Heart left ventricle (tissue), 16 donors: Measurements from ENCODE around the gene ST7. TPM values are rescaled to one million over a fixed set of nuclear protein-coding genes. Genes with fewer than 3 reads are reported as not detected.

Source experiments
- ATAC-seq, 4 donors: fragments of 200-7000 bp; cut with Tn5 transposase; one replicate each; pipeline ENCODE4 v1.9.1; 2020 to 2022; ENCODE audit warnings: moderate library complexity in 4 of 4, mild to moderate bottlenecking in 3 of 4, moderate number of reproducible peaks in 1 of 4
- DNase-seq, 5 donors: peaks; one replicate each; pipeline ENCODE4 v3.0.0-alpha.2; 2020
- H3K27ac ChIP-seq, 12 donors: fragments of 200-600 bp; sonication (generic) in 4 of 12; one replicate each; pipeline versions ENCODE4 v1.5.0 to v1.8.0; 2016 to 2022; ENCODE audit warnings: mild to moderate bottlenecking in 2 of 12
- H3K27me3 ChIP-seq, 9 donors: fragments of 200-600 bp; sonication (generic) in 2 of 9; one replicate each; pipeline versions ENCODE4 v1.5.1 to v1.8.0; 2016 to 2022; ENCODE audit warnings: mild to moderate bottlenecking in 3 of 9
- H3K36me3 ChIP-seq, 9 donors: fragments of 200-600 bp; sonication (generic) in 2 of 9; one replicate each; pipeline versions ENCODE4 v1.5.0 to v1.8.0; 2018 to 2022; ENCODE audit warnings: mild to moderate bottlenecking in 2 of 9
- H3K4me1 ChIP-seq, 12 donors: fragments of 200-600 bp; sonication (generic) in 4 of 12; one replicate each; pipeline versions ENCODE4 v1.5.0 to v1.8.0; 2016 to 2022; ENCODE audit warnings: mild to moderate bottlenecking in 3 of 12
- H3K4me3 ChIP-seq, 12 donors: fragments of 200-600 bp; sonication (generic) in 4 of 12; one replicate each; pipeline versions ENCODE4 v1.5.0 to v1.8.0; 2017 to 2022; ENCODE audit warnings: mild to moderate bottlenecking in 9 of 12, moderate library complexity in 4 of 12
- H3K9me3 ChIP-seq, 12 donors: fragments of 200-600 bp; sonication (generic) in 4 of 12; one replicate each; pipeline versions ENCODE4 v1.5.0 to v1.8.0; 2016 to 2022; ENCODE audit warnings: mild to moderate bottlenecking in 1 of 12
- CTCF ChIP-seq, 12 donors: fragments of 200-600 bp; sonication (generic) in 4 of 12; IDR thresholded peaks; one replicate each; pipeline versions ENCODE4 v1.5.0 to v1.8.0; 2018 to 2022; ENCODE audit warnings: antibody characterized with exemption in 12 of 12, mild to moderate bottlenecking in 5 of 12
- POLR2A ChIP-seq, 2 donors: fragments of 450-650 bp; IDR thresholded peaks; one replicate each; pipeline ENCODE4 v1.6.1; 2017; ENCODE audit warnings: antibody characterized with exemption in 2 of 2, mild to moderate bottlenecking in 2 of 2, moderate library complexity in 2 of 2
- WGBS, 4 donors: extraction: QIAGEN DNeasy Blood & Tissue Kit in 2 of 4; methylation state at CpG; one replicate each; pipeline versions ENCODE4 v1.1.5 to v1.1.7; 2013 to 2018; 5-methylcytosine and 5-hydroxymethylcytosine counted together
- intact Hi-C, 10 donors: fragments of 100-400 bp; cut with DNase I; formaldehyde crosslinking; loops; one replicate each; pipeline versions ENCODE4 v1.11.1 to v1.14.2; 2022
- polyA plus RNA-seq, 2 donors: library from polyadenylated mRNA; stranded (reverse); fragments of 200-250 nt; gene quantifications; one replicate each; pipeline ENCODE4 v1.2.3, GENCODE V29; 2013
- total RNA-seq, 9 donors: library from RNA; depleted of rRNA in 2 of 9; stranded (reverse); fragments of >200 nt in 2 of 9; fragmentation: NEBNext Ultra II Directional in 3 of 9; extraction: Animal tissue kit (Norgen Biotek cat#: 25700) in 3 of 9; gene quantifications; one replicate each; pipeline versions ENCODE4 v1.1.0 to v1.2.4, GENCODE V29; 2016 to 2023
- donor health status: ischemic (EF 13 %, LVEDD 7.1; RV severe dilation, severe dysfunction).
- donor health status: healthy with polysubstance abuse.
- donor health status: DM: no; HTN: yes; CAD: no.
- donor health status: DM: no; HTN: no; CAD: no.
- donor health status: ischemic (EF 25% LVEDD 6.9; RV normal size, moderate dysfunction).
- donor health status: ischemic (EF 25% LVEDD 5.7; RV mildly dilated, moderate dysfunction).
- donor health status: healthy.
- donor health status: DM: yes; HTN: yes; CAD: no.
- donor health status: ischemic (EF 35%, LVEDD 5.7; RV mildly dilated, moderate dysfunction).
- donor health status: nonischemic (EF 11% LVEDD 7.7; RV severe dilation, severe dysfunction).
- donor health status: DM: yes; HTN: yes; CAD: no.
- donor health status: PGD.
- donor health status: ischemic (EF 29% LVEDD 5.4; RV normal size, mild dysfunction).
- donor health status: nonischemic (EF 23%, LVEDD 6.1; RV moderate dilation, normal function).

The ST7 gene
- total and polyA plus RNA-seq, 11 donors = 16.0 to 41.3 (median 25.5) TPM

GRCh38 chr7:117110480-117111315 is 157.4 kb downstream of the ST7 start:
- peak in 3 of 4 donors; percentile 32 to 42 (median 39) for ATAC-seq
- H3K27ac ChIP-seq = no peak overlapping the region
- H3K4me1 ChIP-seq = peaks cover 3 to 26% (median 14%) of the 10 kb centered on the region in 12 donors
- H3K36me3 ChIP-seq = no peaks in the 10 kb centered on the region
- no peak for DNase-seq
- no peak for TF ChIP-seq CTCF (IDR thresholded peaks at IDR 0.05)
- no peak for TF ChIP-seq POLR2A (IDR thresholded peaks at IDR 0.05)
- intact Hi-C loops = loop anchor here in 1 of 10 donors (5.0 kb wide), 1 partner anchor 103 kb away; no protein-coding TSS in a partner anchor
- no peaks in the 10 kb centered on the region for H3K27me3 ChIP-seq
- no peak overlapping the region for H3K4me3 ChIP-seq
- peaks cover 0 to 12% (median 0%) of the 10 kb centered on the region in 12 donors for H3K9me3 ChIP-seq
- WGBS, 4 donors = 29 to 37% (median 30%) methylated on average over 5 of the region's 5 CpGs

DNA sequence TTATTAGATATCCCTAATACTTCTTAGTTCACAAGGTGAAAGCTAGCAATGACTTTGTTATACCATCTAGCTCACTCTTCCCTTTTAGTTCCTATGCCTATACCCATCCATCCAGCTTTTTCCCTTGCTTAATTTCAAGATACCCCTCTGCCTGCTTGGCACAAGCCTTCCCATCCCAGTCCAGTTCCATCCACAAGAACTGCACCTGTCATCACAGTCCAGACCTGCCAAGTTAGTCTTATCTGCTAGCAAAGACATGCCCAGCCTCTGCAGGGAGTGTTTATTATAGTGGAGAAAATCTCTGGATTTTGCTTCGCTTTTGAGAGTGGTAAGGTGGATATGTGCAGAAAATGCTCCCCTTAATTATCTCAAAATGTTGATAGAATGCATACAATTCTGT is 158.2 kb downstream of the ST7 start:
- Histone ChIP-seq H3K4me3 (no peak overlapping the region), H3K27ac (no peak overlapping the region), H3K27me3 (no peaks in the 10 kb centered on the region), H3K4me1 (peaks cover 3 to 26% (median 14%) of the 10 kb centered on the region in 12 donors), H3K36me3 (no peaks in the 10 kb centered on the region), H3K9me3 (peaks cover 0 to 12% (median 0%) of the 10 kb centered on the region in 12 donors)
- DNase-seq (peak in 4 of 5 donors; percentile 18 to 56 (median 38)), ATAC-seq (peak; percentile 79 to 93 (median 89))
- no peak for TF ChIP-seq POLR2A (IDR thresholded peaks at IDR 0.05)
- no peak for TF ChIP-seq CTCF (IDR thresholded peaks at IDR 0.05)
- WGBS, 4 donors = 57 to 65% (median 59%) methylated on average over 1 of the region's 1 CpG
- intact Hi-C loops = loop anchor here in 1 of 10 donors (5.0 kb wide), 1 partner anchor 104 kb away; no protein-coding TSS in a partner anchor

- Histone ChIP-seq H3K27ac (no peak overlapping the region), H3K9me3 (peaks cover 0 to 12% (median 0%) of the 10 kb centered on the region in 12 donors), H3K4me1 (peaks cover 3 to 26% (median 14%) of the 10 kb centered on the region in 12 donors), H3K4me3 (no peak overlapping the region), H3K27me3 (no peaks in the 10 kb centered on the region), H3K36me3 (no peaks in the 10 kb centered on the region)
- no peak for DNase-seq
- TF ChIP-seq POLR2A (IDR thresholded peaks at IDR 0.05) (no peak), CTCF (IDR thresholded peaks at IDR 0.05) (no peak)
- 82 to 89% (median 83%) methylated on average over 4 of the region's 4 CpGs for WGBS, 4 donors
- intact Hi-C loops = loop anchor here in 1 of 10 donors (5.0 kb wide), 1 partner anchor 105 kb away; no protein-coding TSS in a partner anchor
- ATAC-seq = no peak
Observed at GRCh38 chr7:117112640-117113039, 159.3 kb downstream of the ST7 start.

GRCh38 chr7:117113871-117114270 is 160.6 kb downstream of the ST7 start:
- TF ChIP-seq POLR2A (IDR thresholded peaks at IDR 0.05) (no peak), CTCF (IDR thresholded peaks at IDR 0.05) (no peak)
- Histone ChIP-seq H3K4me3 (no peak overlapping the region), H3K4me1 (peaks cover 3 to 27% (median 15%) of the 10 kb centered on the region in 12 donors), H3K27me3 (no peaks in the 10 kb centered on the region), H3K36me3 (no peaks in the 10 kb centered on the region), H3K27ac (no peak overlapping the region), H3K9me3 (peaks cover 0 to 4% (median 0%) of the 10 kb centered on the region in 12 donors)
- intact Hi-C loops = loop anchor here in 1 of 10 donors (5.0 kb wide), 1 partner anchor 107 kb away; no protein-coding TSS in a partner anchor
- 92 to 95% (median 95%) methylated on average over 4 of the region's 4 CpGs for WGBS, 4 donors
- no peak for ATAC-seq
- DNase-seq = no peak
